Activated T-cell treated with anti-CD3 and anti-CD28 coated beads, Interleukin-2, amount 50 U/mL, for 4 hours (primary cell): Measurements from ENCODE around the gene DOCK10. TPM values are rescaled to one million over a fixed set of nuclear protein-coding genes. Genes with fewer than 3 reads are reported as not detected.
A peak's percentile ranks its signal among the peaks of the same experiment; 100 is the strongest.

Source experiments
- ATAC-seq, 2 donors: fragments of 200-7000 bp; cut with Tn5 transposase; one replicate each; pipeline ENCODE4 v1.10.0; 2021
- DNase-seq: peaks from one replicate; pipeline ENCODE4 v3.0.0-alpha.2; 2020
- H3K27me3 Mint-ChIP-seq: one replicate; pipeline ENCODE4 v1.8.0; 2021; ENCODE audit warnings: low read depth, mixed read lengths
- H3K36me3 Mint-ChIP-seq: one replicate; pipeline ENCODE4 v1.8.0; 2022; ENCODE audit warnings: mixed read lengths; ENCODE audit not compliant: insufficient read depth
- H3K4me1 Mint-ChIP-seq: one replicate; pipeline ENCODE4 v1.8.0; 2021; ENCODE audit warnings: low read depth, mixed read lengths
- H3K4me3 Mint-ChIP-seq: one replicate; pipeline ENCODE4 v1.8.0; 2021; ENCODE audit warnings: mild to moderate bottlenecking, moderate library complexity, mixed read lengths
- H3K9me3 Mint-ChIP-seq: one replicate; pipeline ENCODE4 v1.8.0; 2021; ENCODE audit warnings: mixed read lengths
- total RNA-seq, 3 donors: library from RNA; stranded (reverse); gene quantifications; one replicate each; pipeline ENCODE4 v1.2.1, GENCODE V29; 2021

Gene DOCK10
- total RNA-seq, 3 donors from 2014 or later: 173 to 222 (median 219) TPM

- H3K36me3 Mint-ChIP-seq: peaks cover 5% of the 10 kb centered on the region
- no peaks in the 10 kb centered on the region for H3K4me1 Mint-ChIP-seq
- peaks cover 7% of the 10 kb centered on the region for H3K27me3 Mint-ChIP-seq
- peaks cover 25% of the 10 kb centered on the region for H3K9me3 Mint-ChIP-seq
- H3K4me3 Mint-ChIP-seq: no peak overlapping the region
- DNase-seq: no peak
- no peak for ATAC-seq
Measured at GRCh38 chr2:224736227-224736626, 306.0 kb downstream of the DOCK10 start.

DNA sequence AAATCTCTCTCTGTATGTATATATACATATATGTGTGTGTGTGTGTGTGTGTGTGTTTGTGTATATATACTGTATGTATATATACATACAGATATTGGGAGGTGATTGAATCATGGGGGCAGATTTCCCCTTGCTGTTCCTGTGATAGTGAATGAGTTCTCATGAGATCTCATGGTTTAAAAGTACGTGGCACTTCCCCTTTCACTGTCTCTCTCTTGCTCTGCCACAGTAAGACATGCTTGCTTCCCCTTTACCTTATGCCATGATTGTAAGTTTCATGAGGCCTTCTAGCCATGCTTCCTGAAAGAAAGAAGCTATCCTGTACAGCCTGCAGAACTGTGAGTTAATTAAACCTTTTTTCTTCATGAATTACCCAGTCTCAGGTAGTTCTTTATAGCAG, 307.3 kb downstream of the DOCK10 start:
- ATAC-seq (no peak), DNase-seq (no peak)
- Mint-ChIP-seq H3K27me3 (peaks cover 5% of the 10 kb centered on the region), H3K4me1 (no peaks in the 10 kb centered on the region), H3K4me3 (no peak overlapping the region), H3K36me3 (peaks cover 5% of the 10 kb centered on the region), H3K9me3 (peaks cover 25% of the 10 kb centered on the region)

- ATAC-seq (no peak), DNase-seq (no peak)
- Mint-ChIP-seq H3K27me3 (peaks cover 6% of the 10 kb centered on the region), H3K4me1 (no peaks in the 10 kb centered on the region), H3K4me3 (no peak overlapping the region), H3K9me3 (peaks cover 24% of the 10 kb centered on the region), H3K36me3 (peaks cover 8% of the 10 kb centered on the region)
Measured at GRCh38 chr2:224731665-224732064, 310.6 kb downstream of the DOCK10 start.

DNA sequence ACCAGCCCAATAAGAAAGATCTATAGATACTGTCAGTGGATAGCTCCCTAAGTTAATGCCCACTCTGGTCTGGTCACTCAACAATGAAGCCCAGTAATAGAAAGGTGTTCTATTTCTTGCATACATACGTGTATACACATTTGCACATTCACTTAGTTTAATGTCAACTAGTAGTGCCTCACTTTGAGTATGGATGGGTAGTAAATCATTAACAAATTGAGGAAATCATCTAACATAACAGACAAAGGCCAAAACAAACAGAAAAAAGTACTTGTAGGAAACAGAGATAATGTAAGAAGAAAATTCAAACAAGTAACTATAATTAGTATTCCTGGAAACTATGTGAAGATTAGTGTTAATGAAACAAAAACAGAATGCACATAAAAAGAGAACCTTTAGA, 312.8 kb downstream of the DOCK10 start:
- peaks cover 9% of the 10 kb centered on the region for H3K9me3 Mint-ChIP-seq
- ATAC-seq (no peak), DNase-seq (no peak)
- H3K36me3 Mint-ChIP-seq: peaks cover 3% of the 10 kb centered on the region
- H3K4me1 Mint-ChIP-seq: no peaks in the 10 kb centered on the region
- peaks cover 6% of the 10 kb centered on the region for H3K27me3 Mint-ChIP-seq
- H3K4me3 Mint-ChIP-seq: no peak overlapping the region

DNA sequence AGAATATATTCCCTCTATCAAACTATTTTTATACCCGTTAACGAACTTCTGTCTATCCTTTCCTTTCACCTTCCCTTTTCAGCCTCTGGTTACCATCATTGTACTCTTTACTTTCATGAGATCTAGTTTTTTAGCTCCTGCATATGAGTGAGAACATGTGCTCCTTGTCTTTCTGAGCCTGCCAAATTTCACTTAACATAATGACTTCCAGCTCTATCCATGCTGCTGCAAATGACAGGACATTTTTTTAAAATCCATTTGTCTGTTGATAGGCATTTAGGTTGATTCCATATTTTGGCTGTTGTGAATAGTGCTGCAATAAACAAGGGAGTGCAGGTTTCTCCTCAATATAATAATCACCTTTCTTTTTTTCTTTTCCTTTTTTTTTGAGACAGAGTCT, 317.9 kb downstream of the DOCK10 start:
- Mint-ChIP-seq H3K4me1 (no peaks in the 10 kb centered on the region), H3K27me3 (peaks cover 2% of the 10 kb centered on the region), H3K4me3 (no peak overlapping the region), H3K9me3 (peaks cover 9% of the 10 kb centered on the region), H3K36me3 (peaks cover 1% of the 10 kb centered on the region)
- DNase-seq (no peak), ATAC-seq (no peak)

DNA sequence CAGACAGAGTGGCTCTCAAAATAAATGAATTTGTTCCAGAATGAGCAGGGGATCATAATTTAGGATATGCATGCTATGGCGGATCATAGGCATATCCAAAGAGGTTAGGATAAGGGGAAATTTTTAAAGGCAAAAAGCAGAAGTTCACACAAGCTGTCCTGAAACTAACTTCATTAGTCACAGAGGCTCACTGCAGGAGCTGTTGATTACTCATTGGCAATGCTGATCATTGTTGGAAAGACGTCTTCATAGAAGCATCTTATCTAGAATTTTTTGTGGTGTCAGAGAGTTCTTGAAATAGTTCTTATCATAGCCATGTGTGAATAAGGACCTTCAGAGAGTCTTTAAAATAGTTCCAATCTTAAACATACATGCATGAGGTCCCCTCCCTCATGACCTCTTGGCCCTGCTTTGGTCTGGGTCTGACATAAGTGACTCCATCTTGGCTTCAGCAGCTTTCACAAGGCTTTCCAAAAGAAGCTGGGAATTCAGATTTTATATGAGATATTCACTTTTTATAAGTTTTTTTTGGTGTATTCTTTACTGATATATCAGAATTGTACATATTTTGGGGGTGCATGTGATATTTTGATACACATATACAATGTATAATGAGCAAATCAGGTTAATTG, 318.6 kb downstream of the DOCK10 start:
- Mint-ChIP-seq H3K4me3 (no peak overlapping the region), H3K4me1 (no peaks in the 10 kb centered on the region), H3K36me3 (no peaks in the 10 kb centered on the region), H3K9me3 (peaks cover 9% of the 10 kb centered on the region), H3K27me3 (peaks cover 2% of the 10 kb centered on the region)
- DNase-seq (no peak), ATAC-seq (peak in 1 of 2 donors; percentile 34)

- ATAC-seq: no peak
- Mint-ChIP-seq H3K27me3 (no peaks in the 10 kb centered on the region), H3K4me1 (no peaks in the 10 kb centered on the region)
Measured at GRCh38 chr2:224722770-224723169, 319.5 kb downstream of the DOCK10 start.

GRCh38 chr2:224722250-224722649, 320.0 kb downstream of the DOCK10 start:
- no peak for ATAC-seq
- Mint-ChIP-seq H3K9me3 (peaks cover 3% of the 10 kb centered on the region), H3K27me3 (no peaks in the 10 kb centered on the region), H3K36me3 (no peaks in the 10 kb centered on the region), H3K4me3 (no peak overlapping the region), H3K4me1 (no peaks in the 10 kb centered on the region)
- no peak for DNase-seq

More at GRCh38 chr2:224722770-224723169, 319.5 kb downstream of the DOCK10 start:
- DNase-seq: no peak
- Mint-ChIP-seq H3K36me3 (no peaks in the 10 kb centered on the region), H3K9me3 (peaks cover 3% of the 10 kb centered on the region), H3K4me3 (no peak overlapping the region)

DNA sequence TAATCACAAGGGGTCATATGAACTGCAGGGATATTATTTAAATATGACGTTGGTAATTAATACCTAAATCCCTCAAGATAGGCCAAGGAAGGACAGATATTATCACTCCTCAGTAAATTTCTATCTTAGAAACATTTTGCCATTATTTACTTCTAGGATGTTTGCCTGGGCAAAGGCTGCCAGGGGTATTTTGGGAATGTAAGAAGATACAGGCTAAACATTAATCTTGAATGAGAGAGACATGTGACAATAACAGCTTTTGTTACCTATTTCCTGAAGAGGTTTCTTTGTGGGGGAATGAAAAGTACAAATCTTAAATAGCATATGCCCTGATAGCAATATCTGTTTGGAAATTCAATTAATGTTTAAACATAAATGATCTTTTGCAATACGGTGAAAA, 325.3 kb downstream of the DOCK10 start:
- no peak for DNase-seq
- Mint-ChIP-seq H3K4me1 (no peaks in the 10 kb centered on the region), H3K36me3 (no peaks in the 10 kb centered on the region), H3K9me3 (peaks cover 11% of the 10 kb centered on the region), H3K4me3 (no peak overlapping the region), H3K27me3 (peaks cover 3% of the 10 kb centered on the region)
- ATAC-seq: no peak

GRCh38 chr2:224716201-224716600, 326.1 kb downstream of the DOCK10 start, which contains the start of gene CCDC195:
Gene CCDC195, minus strand, starts transcription at chr2:224716365. Its CDS starts 0 bp downstream, at chr2:224716365.
- no peaks in the 10 kb centered on the region for H3K4me1 Mint-ChIP-seq
- peaks cover 11% of the 10 kb centered on the region for H3K9me3 Mint-ChIP-seq
- ATAC-seq (no peak), DNase-seq (no peak)
- no peak within 1 kb of the TSS for H3K4me3 Mint-ChIP-seq
- peaks cover 5% of the 10 kb centered on the region for H3K27me3 Mint-ChIP-seq
- H3K36me3 Mint-ChIP-seq: no peaks in the 10 kb centered on the region
